ENCODE data around the gene NUDT12. TPM values are rescaled to one million over a fixed set of nuclear protein-coding genes. Genes with fewer than 3 reads are reported as not detected.

The NUDT12 gene
- total RNA-seq, 1 experiment from 2014 or later, result 12.3 TPM

GRCh38 chr5:103532086-103532734, 30.4 kb downstream of the NUDT12 start:
- TF ChIP-seq CTCF (IDR thresholded peaks at IDR 0.05; ENCODE audit: insufficient read depth in 1 of 2, low read depth in 1 of 2, low read length in 1 of 2, severe bottlenecking in 1 of 2, unreplicated experiment in 1 of 2), result no peak
- Histone ChIP-seq H3K36me3 (ENCODE audit: control insufficient read depth, insufficient read depth, low read length) (no peaks in the 10 kb centered on the region), H3K4me3 (ENCODE audit: low read depth, low read length) (no peak overlapping the region), H3K27me3 (replicated peaks; ENCODE audit: control insufficient read depth, insufficient read depth, low read length) (no peaks in the 10 kb centered on the region), H3K4me1 (no peaks in the 10 kb centered on the region), H3K9me3 (no peaks in the 10 kb centered on the region)
- CTCF ChIA-PET, result no interaction called here
- H3K36me3 Mint-ChIP-seq (ENCODE audit: insufficient read depth, unreplicated experiment), result no peaks in the 10 kb centered on the region
- peaks cover 11% of the 10 kb centered on the region for H3K27me3 Mint-ChIP-seq (ENCODE audit: insufficient read depth, unreplicated experiment)
- H3K4me1 Mint-ChIP-seq (ENCODE audit: low read depth, unreplicated experiment), result no peaks in the 10 kb centered on the region
- intact Hi-C loops (cut with micrococcal nuclease; ENCODE audit: unreplicated experiment), result no loop called here
- POLR2A ChIA-PET, result no interaction called here
- BruUV-seq (replicated peaks), result no TSS peak
- H3K9me3 Mint-ChIP-seq (ENCODE audit: unreplicated experiment), result no peaks in the 10 kb centered on the region
- no peak for DNase-seq
- H3K27ac Mint-ChIP-seq (ENCODE audit: unreplicated experiment), result no peak overlapping the region
- no peak overlapping the region for H3K4me3 Mint-ChIP-seq (ENCODE audit: unreplicated experiment)

DNA sequence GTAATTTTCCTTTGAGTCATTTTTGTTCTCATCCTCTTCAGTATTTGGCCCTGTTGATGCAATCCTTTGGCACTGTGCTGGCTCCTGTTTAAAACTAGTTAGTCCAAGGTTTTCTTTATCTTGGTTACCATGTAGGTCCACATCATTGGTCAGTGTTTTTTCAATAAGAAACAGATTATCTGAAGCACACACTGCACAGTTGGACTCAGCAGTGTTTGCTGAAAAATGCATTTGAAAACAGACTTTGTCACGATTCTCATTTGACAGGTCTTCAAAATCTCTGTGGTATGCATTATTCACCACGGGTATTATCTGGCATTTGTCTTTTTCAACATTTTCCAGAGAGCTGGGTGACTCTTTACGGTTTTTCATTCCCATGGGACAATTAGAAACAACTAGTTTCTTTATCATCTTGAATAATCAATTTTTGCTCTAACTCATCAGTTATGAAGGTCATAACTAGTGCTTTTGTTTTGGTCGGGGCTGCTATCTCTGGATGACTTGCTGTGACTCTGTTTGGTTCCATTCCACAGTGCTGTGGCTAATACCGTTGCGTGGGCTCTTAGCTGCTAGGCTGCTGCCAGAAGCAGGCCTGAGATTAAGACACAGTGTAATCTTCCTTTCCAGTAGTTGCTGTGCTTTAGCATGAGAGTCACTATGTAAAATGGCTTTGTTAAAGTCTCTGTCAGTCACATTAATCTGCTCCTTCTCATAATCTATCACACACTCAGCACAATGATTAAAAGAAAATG, 36.2 kb downstream of the NUDT12 start:
- DNase-seq, result no peak
- Mint-ChIP-seq H3K4me3 (ENCODE audit: unreplicated experiment) (no peak overlapping the region), H3K4me1 (ENCODE audit: low read depth, unreplicated experiment) (peaks cover 8% of the 10 kb centered on the region), H3K36me3 (ENCODE audit: insufficient read depth, unreplicated experiment) (no peaks in the 10 kb centered on the region), H3K27ac (ENCODE audit: unreplicated experiment) (no peak overlapping the region), H3K9me3 (ENCODE audit: unreplicated experiment) (no peaks in the 10 kb centered on the region), H3K27me3 (ENCODE audit: insufficient read depth, unreplicated experiment) (no peaks in the 10 kb centered on the region)
- Histone ChIP-seq H3K9me3 (no peaks in the 10 kb centered on the region), H3K36me3 (ENCODE audit: control insufficient read depth, insufficient read depth, low read length) (no peaks in the 10 kb centered on the region), H3K4me1 (peaks cover 13% of the 10 kb centered on the region), H3K4me3 (ENCODE audit: low read depth, low read length) (no peak overlapping the region), H3K27me3 (replicated peaks; ENCODE audit: control insufficient read depth, insufficient read depth, low read length) (no peaks in the 10 kb centered on the region)
- CTCF ChIA-PET, result no interaction called here
- no TSS peak for BruUV-seq (replicated peaks)
- POLR2A ChIA-PET, result no interaction called here
- intact Hi-C loops (cut with micrococcal nuclease; ENCODE audit: unreplicated experiment), result no loop called here
- TF ChIP-seq CTCF (IDR thresholded peaks at IDR 0.05; ENCODE audit: insufficient read depth in 1 of 2, low read depth in 1 of 2, low read length in 1 of 2, severe bottlenecking in 1 of 2, unreplicated experiment in 1 of 2), result no peak

- no peaks in the 10 kb centered on the region for H3K36me3 Mint-ChIP-seq (ENCODE audit: insufficient read depth, unreplicated experiment)
- Histone ChIP-seq H3K36me3 (ENCODE audit: control insufficient read depth, insufficient read depth, low read length) (no peaks in the 10 kb centered on the region), H3K4me1 (peaks cover 13% of the 10 kb centered on the region), H3K27me3 (replicated peaks; ENCODE audit: control insufficient read depth, insufficient read depth, low read length) (no peaks in the 10 kb centered on the region), H3K9me3 (no peaks in the 10 kb centered on the region), H3K4me3 (ENCODE audit: low read depth, low read length) (no peak overlapping the region)
- no peak for TF ChIP-seq CTCF (IDR thresholded peaks at IDR 0.05; ENCODE audit: insufficient read depth in 1 of 2, low read depth in 1 of 2, low read length in 1 of 2, severe bottlenecking in 1 of 2, unreplicated experiment in 1 of 2)
- ChIA-PET CTCF (no interaction called here), POLR2A (no interaction called here)
- H3K4me1 Mint-ChIP-seq (ENCODE audit: low read depth, unreplicated experiment), result peaks cover 8% of the 10 kb centered on the region
- intact Hi-C loops (cut with micrococcal nuclease; ENCODE audit: unreplicated experiment), result no loop called here
- no peaks in the 10 kb centered on the region for H3K27me3 Mint-ChIP-seq (ENCODE audit: insufficient read depth, unreplicated experiment)
- H3K9me3 Mint-ChIP-seq (ENCODE audit: unreplicated experiment), result no peaks in the 10 kb centered on the region
- BruUV-seq (replicated peaks), result no TSS peak
- H3K4me3 Mint-ChIP-seq (ENCODE audit: unreplicated experiment), result no peak overlapping the region
- no peak overlapping the region for H3K27ac Mint-ChIP-seq (ENCODE audit: unreplicated experiment)
- DNase-seq, result no peak
Measured at GRCh38 chr5:103525361-103525760, 37.2 kb downstream of the NUDT12 start.
